Fibroblast of skin of back (primary cell): ENCODE results near the gene CPLX3.

Experiments used
- DNase-seq: peaks from one replicate; pipeline ENCODE4 v3.0.0-alpha.2; 2013

Gene CPLX3

GRCh38 chr15:74829991-74830390 lies 3.6 kb downstream of the CPLX3 start:
- DNase-seq = no peak

GRCh38 chr15:74830868-74831267 lies 4.4 kb downstream of the CPLX3 start:
- DNase-seq = no peak

- DNase-seq = no peak
These were observed 5.5 kb downstream of the CPLX3 start for GRCh38 chr15:74831813-74832495.

- DNase-seq = no peak
These were observed 6.4 kb downstream of the CPLX3 start for GRCh38 chr15:74832826-74833225.

- DNase-seq = no peak
These were observed 7.1 kb downstream of the CPLX3 start for GRCh38 chr15:74833376-74834107.

DNA sequence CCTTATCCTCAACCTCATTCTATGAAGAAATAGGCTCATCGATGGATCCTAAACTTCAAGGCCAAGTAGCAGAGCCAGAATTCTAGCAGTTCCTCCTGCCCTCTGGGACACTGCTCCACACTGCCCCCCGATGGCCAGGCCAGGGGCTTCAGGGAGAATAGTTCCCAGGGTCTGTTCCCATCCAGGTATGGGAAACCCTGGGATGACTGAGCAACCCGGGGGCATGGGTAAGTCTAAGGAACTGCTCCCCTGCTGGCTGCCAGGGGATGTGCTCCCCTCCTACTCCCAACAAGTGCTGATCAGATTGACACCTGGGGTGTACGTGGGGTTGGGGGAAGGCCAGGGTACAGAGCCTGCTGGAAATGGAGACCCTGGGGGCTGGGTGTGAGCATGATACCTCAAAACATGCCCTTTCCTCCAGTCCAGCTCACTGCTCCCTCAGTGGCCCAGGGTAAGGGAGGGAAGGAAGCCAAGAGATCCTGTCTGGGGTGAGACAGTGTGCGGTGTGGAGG lies 8.9 kb downstream of the CPLX3 start:
- DNase-seq = peak; percentile 41

- DNase-seq = no peak
These were observed 10.4 kb downstream of the CPLX3 start for GRCh38 chr15:74836846-74837245.

- no peak for DNase-seq
These were observed 11.2 kb downstream of the CPLX3 start for GRCh38 chr15:74837482-74838136.

DNA sequence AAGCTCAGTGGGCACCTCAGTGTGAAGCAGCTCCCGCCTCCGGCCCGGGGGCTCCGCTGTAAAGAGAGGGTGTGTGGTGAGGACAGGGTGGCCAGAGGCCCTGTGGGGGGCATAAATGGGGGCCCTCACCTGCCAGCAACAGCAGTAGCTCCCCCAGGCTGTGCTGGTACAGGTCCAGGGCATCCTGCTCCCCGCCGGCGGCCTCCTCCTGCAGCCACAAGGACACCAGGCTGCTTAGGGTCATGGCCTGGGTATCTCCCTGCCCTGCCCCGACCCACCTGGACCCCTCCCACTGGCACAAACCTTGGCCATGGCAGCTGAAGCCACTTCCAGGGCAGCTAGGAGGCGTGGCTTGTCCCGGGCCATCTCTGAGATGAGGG lies 11.7 kb downstream of the CPLX3 start:
- no peak for DNase-seq

- DNase-seq = no peak
These were observed 12.5 kb downstream of the CPLX3 start for GRCh38 chr15:74838746-74839525.

- no peak for DNase-seq
These were observed 13.3 kb downstream of the CPLX3 start for GRCh38 chr15:74839526-74840395.

GRCh38 chr15:74840851-74841775 lies 14.7 kb downstream of the CPLX3 start:
- no peak for DNase-seq

DNA sequence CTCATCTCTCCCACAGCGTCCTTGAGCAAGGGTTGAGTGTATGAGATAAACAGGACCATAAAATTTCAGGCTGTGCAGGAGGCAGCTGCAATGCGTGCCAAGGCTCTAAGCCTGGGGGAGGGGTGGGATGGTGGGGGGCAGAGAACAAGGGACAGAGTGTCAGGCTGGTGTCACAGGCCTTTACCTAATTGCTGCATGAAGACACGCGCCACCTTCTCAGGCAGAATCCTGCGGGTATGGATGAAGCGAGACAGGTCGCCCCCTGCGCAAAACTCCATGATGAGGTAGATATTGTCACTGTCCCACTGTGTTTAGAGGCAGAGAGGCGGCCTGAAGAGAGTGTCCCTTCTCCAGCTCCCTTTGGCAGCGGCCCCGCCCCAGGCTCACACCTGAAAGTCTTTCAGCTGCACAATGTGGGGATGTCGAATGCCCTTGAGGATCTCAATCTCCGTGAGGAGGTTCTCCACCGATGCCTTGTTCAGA lies 15.5 kb downstream of the CPLX3 start:
- no peak for DNase-seq

DNA sequence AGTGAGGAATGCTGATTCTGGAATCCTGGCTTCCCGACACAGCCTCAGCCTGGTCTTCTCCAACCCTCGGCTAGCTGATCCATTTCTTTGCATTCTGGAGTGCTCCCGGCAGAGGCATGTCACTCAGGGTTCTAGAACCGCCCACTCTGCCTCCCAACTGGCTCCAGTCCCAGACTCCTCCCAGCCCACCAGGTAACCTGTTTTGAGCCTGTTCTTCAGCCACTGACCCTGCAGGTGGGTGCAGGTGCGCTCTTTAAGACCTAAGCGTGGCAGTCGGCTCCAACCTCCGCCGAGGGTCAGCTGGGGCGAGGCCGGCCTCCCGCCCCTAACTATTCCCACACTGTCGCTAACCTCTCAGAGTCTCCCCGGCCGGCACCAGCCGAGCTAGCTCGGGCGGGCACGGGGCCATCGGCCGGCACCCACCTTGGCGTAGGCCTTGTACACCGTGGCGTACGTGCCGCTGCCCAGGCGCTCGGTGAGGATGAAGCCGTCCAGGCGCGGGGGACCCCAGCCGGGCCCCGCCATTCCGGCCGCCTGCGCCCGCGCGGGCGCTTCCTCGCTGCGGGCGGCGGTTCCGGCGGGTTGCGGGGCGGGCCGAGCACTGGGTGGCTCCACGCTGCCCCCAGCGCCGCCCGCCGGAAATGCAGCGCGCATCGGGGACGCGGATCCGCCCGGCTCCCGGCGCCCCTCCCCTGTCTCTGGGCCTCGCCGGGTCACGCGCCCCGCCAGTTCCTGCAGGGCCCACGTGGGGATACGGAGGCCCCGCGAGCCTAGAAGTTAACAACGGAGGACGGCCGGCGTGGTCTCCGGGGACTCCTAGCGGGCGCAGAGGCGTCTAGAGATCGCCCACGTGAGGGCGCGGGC lies 16.4 kb downstream of the CPLX3 start, which contains the start of gene ULK3:
Gene ULK3, minus strand, starts transcription at position 576 of the 864 bp plus-strand sequence. Its CDS starts 51 bp downstream, at position 525.
- DNase-seq = peak; percentile 84

GRCh38 chr15:74843445-74843828 lies 17.0 kb downstream of the CPLX3 start:
- no peak for DNase-seq

GRCh38 chr15:74843891-74844299 lies 17.5 kb downstream of the CPLX3 start:
- DNase-seq = no peak

GRCh38 chr15:74844319-74845207 lies 18.1 kb downstream of the CPLX3 start:
- DNase-seq = no peak

- no peak for DNase-seq
These were observed 18.8 kb downstream of the CPLX3 start for GRCh38 chr15:74845208-74845568.
